H9 (cell line): Measurements from ENCODE around the gene KIF15. TPM values are rescaled to one million over a fixed set of nuclear protein-coding genes. Genes with fewer than 3 reads are reported as not detected.
"Not testable (repeated sequence)": the region's sequence is repeated elsewhere in the genome, so short reads cannot be mapped to it uniquely, and the experiment has no call there.

ENCODE experiments used
- DNase-seq: peaks from one replicate; pipeline ENCODE4 v3.0.0-alpha.2; 2017
- H2AFZ ChIP-seq: one replicate; pipeline ENCODE4 v1.6.1; 2013; ENCODE audit warnings: mild to moderate bottlenecking, low read length, control low read depth, moderate library complexity
- H2AK5ac ChIP-seq: 2 replicates; pipeline ENCODE4 v1.6.1; 2013; ENCODE audit warnings: low read length, control low read depth, mixed read lengths; ENCODE audit not compliant: insufficient read length
- H2BK120ac ChIP-seq: one replicate; pipeline ENCODE4 v1.6.1; 2013; ENCODE audit warnings: low read depth, mild to moderate bottlenecking, low read length, control low read depth, inconsistent platforms; ENCODE audit not compliant: poor library complexity, severe bottlenecking
- H2BK12ac ChIP-seq: 2 replicates; pipeline ENCODE4 v1.6.1; 2013; ENCODE audit warnings: low read length, control low read depth, mixed read lengths, low read depth; ENCODE audit not compliant: insufficient read length
- H2BK15ac ChIP-seq: 2 replicates; pipeline ENCODE4 v1.6.1; 2013; ENCODE audit warnings: low read depth, low read length, control low read depth
- H2BK20ac ChIP-seq: one replicate; pipeline ENCODE4 v1.6.1; 2013; ENCODE audit warnings: low read depth, mild to moderate bottlenecking, low read length, control low read depth, inconsistent platforms; ENCODE audit not compliant: poor library complexity, severe bottlenecking
- H2BK5ac ChIP-seq: 2 replicates; pipeline ENCODE4 v1.6.1; 2013; ENCODE audit warnings: low read length, control low read depth, mixed read lengths; ENCODE audit not compliant: insufficient read length
- H3K14ac ChIP-seq: 2 replicates; pipeline ENCODE4 v1.6.1; 2013; ENCODE audit warnings: low read length, control low read depth; ENCODE audit not compliant: insufficient read depth
- H3K18ac ChIP-seq: 2 replicates; pipeline ENCODE4 v1.6.1; 2013; ENCODE audit warnings: low read depth, mild to moderate bottlenecking, mixed read lengths, low read length, control low read depth; ENCODE audit not compliant: insufficient read length
- H3K23ac ChIP-seq: 2 replicates; pipeline ENCODE4 v1.6.1; 2013; ENCODE audit warnings: low read length, control low read depth, mixed read lengths, low read depth; ENCODE audit not compliant: insufficient read length
- H3K23me2 ChIP-seq: 2 replicates; pipeline ENCODE4 v1.6.1; 2013; ENCODE audit warnings: low read depth, mild to moderate bottlenecking, mixed read lengths, low read length, control low read depth; ENCODE audit not compliant: insufficient read length, poor library complexity, severe bottlenecking
- H3K27ac ChIP-seq: 2 replicates; pipeline ENCODE4 v1.5.1; 2013; ENCODE audit warnings: low read length, control low read depth, mixed read lengths, low read depth; ENCODE audit not compliant: insufficient read length
- H3K27me3 ChIP-seq: 2 replicates; pipeline ENCODE4 v1.6.1; 2013; ENCODE audit warnings: low read length, control low read depth, inconsistent platforms; ENCODE audit not compliant: insufficient read depth
- H3K4ac ChIP-seq: 2 replicates; pipeline ENCODE4 v1.6.1; 2013; ENCODE audit warnings: low read depth, mild to moderate bottlenecking, control low read depth, inconsistent platforms, low read length, moderate library complexity
- H3K4me1 ChIP-seq: 2 replicates; pipeline ENCODE4 v1.6.1; 2013; ENCODE audit warnings: low read length, control low read depth, inconsistent platforms; ENCODE audit not compliant: insufficient read depth
- H3K4me2 ChIP-seq: 2 replicates; pipeline ENCODE4 v1.6.1; 2013; ENCODE audit warnings: low read length, control low read depth, mixed read lengths; ENCODE audit not compliant: insufficient read length, insufficient read depth
- H3K56ac ChIP-seq: 2 replicates; pipeline ENCODE4 v1.6.1; 2013; ENCODE audit warnings: low read depth, mild to moderate bottlenecking, mixed read lengths, low read length, control low read depth; ENCODE audit not compliant: insufficient read length
- H3K79me1 ChIP-seq: 2 replicates; pipeline ENCODE4 v1.6.1; 2013; ENCODE audit warnings: low read depth, mild to moderate bottlenecking, moderate library complexity, low read length, control low read depth, inconsistent platforms; ENCODE audit not compliant: insufficient read depth, poor library complexity, severe bottlenecking
- H3K79me2 ChIP-seq: 2 replicates; pipeline ENCODE4 v1.6.1; 2013; ENCODE audit warnings: low read length, control low read depth, inconsistent platforms; ENCODE audit not compliant: insufficient read depth
- H3K9ac ChIP-seq: 2 replicates; pipeline ENCODE4 v1.6.1; 2013; ENCODE audit warnings: low read length, control low read depth, mixed read lengths; ENCODE audit not compliant: insufficient read length; ENCODE audit errors: extremely low read depth
- H3K9me3 ChIP-seq: one replicate; pipeline ENCODE4 v1.6.1; 2013; ENCODE audit warnings: low read depth, low read length, inconsistent platforms; ENCODE audit not compliant: control insufficient read depth
- H3T11ph ChIP-seq: one replicate; pipeline ENCODE4 v1.6.1; 2013; ENCODE audit warnings: mild to moderate bottlenecking, low read length, control low read depth, inconsistent platforms
- H4K20me1 ChIP-seq: one replicate; pipeline ENCODE4 v1.6.1; 2013; ENCODE audit not compliant: control insufficient read depth, insufficient read length, insufficient read depth
- H4K5ac ChIP-seq: 2 replicates; pipeline ENCODE4 v1.6.1; 2013; ENCODE audit warnings: low read depth, mild to moderate bottlenecking, mixed read lengths, low read length, control low read depth; ENCODE audit not compliant: insufficient read length
- H4K8ac ChIP-seq: replicated peaks from 2 replicates; pipeline ENCODE4 v1.6.1; 2013; ENCODE audit warnings: low read length, control low read depth, mixed read lengths, low read depth; ENCODE audit not compliant: insufficient read length
- H4K91ac ChIP-seq: 2 replicates; pipeline ENCODE4 v1.6.1; 2013; ENCODE audit warnings: low read depth, mild to moderate bottlenecking, moderate library complexity, mixed read lengths, low read length, control low read depth; ENCODE audit not compliant: insufficient read length
- H3K27ac Mint-ChIP-seq, 3 experiments: 2 replicates in 2 of 3; 3 replicates in 1 of 3; pipeline ENCODE4 v1.8.0; 2020 to 2021; ENCODE audit warnings: mixed read lengths in 3 of 3, mild to moderate bottlenecking in 1 of 3, moderate library complexity in 1 of 3
- H3K27me3 Mint-ChIP-seq: 2 replicates; pipeline ENCODE4 v1.8.0; 2021; ENCODE audit warnings: low read depth, mild to moderate bottlenecking, moderate library complexity, mixed read lengths
- H3K36me3 Mint-ChIP-seq, 3 experiments: 2 replicates in 2 of 3; 3 replicates in 1 of 3; pipeline ENCODE4 v1.8.0; 2020 to 2021; ENCODE audit warnings: low read depth in 3 of 3, mixed read lengths in 3 of 3; ENCODE audit not compliant: insufficient read depth in 1 of 3
- H3K4me1 Mint-ChIP-seq, 2 experiments: 2 replicates each; pipeline ENCODE4 v1.8.0; 2020; ENCODE audit warnings: mixed read lengths in 2 of 2
- H3K4me3 Mint-ChIP-seq, 2 experiments: 2 replicates in 1 of 2; 3 replicates in 1 of 2; pipeline ENCODE4 v1.8.0; 2020 to 2021; ENCODE audit warnings: mild to moderate bottlenecking in 2 of 2, mixed read lengths in 2 of 2, moderate library complexity in 1 of 2
- H3K9me3 Mint-ChIP-seq, 2 experiments: 2 replicates in 1 of 2; 3 replicates in 1 of 2; pipeline ENCODE4 v1.8.0; 2020; ENCODE audit warnings: mild to moderate bottlenecking in 2 of 2, mixed read lengths in 2 of 2, moderate library complexity in 1 of 2
- WGBS: extraction: QIAGEN DNeasy Blood & Tissue Kit; methylation state at CpG from one replicate; pipeline ENCODE4 v1.1.7; 2013; ENCODE audit warnings: missing lambda C conversion rate, low lambda C conversion rate, mixed read lengths; ENCODE audit not compliant: insufficient read length; ENCODE audit errors: extremely low coverage; 5-methylcytosine and 5-hydroxymethylcytosine counted together
- total RNA-seq: library from RNA; stranded (reverse); gene quantifications from 2 replicates; pipeline ENCODE4 v1.2.1, GENCODE V29; 2021
- TF ChIP-seq, protein P1 (sequence below): fragments of 200-600 bp; sonication (generic); conservative IDR thresholded peaks from 3 replicates; pipeline ENCODE4 v1.8.0; 2021; ENCODE audit warnings: antibody characterized with exemption, mild to moderate bottlenecking

KIF15 gene
- total RNA-seq, 1 experiment from 2014 or later: 25.0 TPM

DNA sequence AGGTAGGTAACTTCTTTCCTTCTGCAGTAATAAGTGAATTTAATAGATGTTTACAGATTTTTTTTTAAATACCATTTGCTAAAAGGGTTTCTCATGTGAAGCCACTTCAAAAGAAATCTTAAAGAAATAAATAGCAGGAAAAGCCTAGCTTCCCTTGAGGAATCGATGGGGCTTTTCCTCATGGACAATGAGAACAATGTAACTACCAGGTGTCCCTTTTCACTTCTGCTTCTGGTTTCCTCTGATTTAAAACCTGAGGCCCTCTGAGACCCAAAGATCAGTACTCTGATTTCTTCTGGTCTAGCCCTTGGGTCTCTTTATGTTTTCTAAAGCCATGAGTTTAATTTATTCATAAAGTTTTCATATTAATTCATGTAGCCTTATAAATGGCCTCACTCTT, 87.0 kb downstream of the KIF15 start:
- no peak overlapping the region for H2AK5ac ChIP-seq
- H3K56ac ChIP-seq: no peak overlapping the region
- H4K8ac ChIP-seq: no peak overlapping the region
- Mint-ChIP-seq H3K27me3 (no peaks in the 10 kb centered on the region), H3K4me3 (no peak overlapping the region), H3K36me3 (peaks cover 4 to 47% (median 44%) of the 10 kb centered on the region in 3 experiments), H3K9me3 (no peaks in the 10 kb centered on the region), H3K4me1 (no peaks in the 10 kb centered on the region), H3K27ac (no peak overlapping the region)
- H4K20me1 ChIP-seq: no peaks in the 10 kb centered on the region
- H3K9me3 ChIP-seq: no peaks in the 10 kb centered on the region
- no peaks in the 10 kb centered on the region for H3K79me1 ChIP-seq
- no peak overlapping the region for H3K23ac ChIP-seq
- no peak for DNase-seq
- TF ChIP-seq, protein P1, sequence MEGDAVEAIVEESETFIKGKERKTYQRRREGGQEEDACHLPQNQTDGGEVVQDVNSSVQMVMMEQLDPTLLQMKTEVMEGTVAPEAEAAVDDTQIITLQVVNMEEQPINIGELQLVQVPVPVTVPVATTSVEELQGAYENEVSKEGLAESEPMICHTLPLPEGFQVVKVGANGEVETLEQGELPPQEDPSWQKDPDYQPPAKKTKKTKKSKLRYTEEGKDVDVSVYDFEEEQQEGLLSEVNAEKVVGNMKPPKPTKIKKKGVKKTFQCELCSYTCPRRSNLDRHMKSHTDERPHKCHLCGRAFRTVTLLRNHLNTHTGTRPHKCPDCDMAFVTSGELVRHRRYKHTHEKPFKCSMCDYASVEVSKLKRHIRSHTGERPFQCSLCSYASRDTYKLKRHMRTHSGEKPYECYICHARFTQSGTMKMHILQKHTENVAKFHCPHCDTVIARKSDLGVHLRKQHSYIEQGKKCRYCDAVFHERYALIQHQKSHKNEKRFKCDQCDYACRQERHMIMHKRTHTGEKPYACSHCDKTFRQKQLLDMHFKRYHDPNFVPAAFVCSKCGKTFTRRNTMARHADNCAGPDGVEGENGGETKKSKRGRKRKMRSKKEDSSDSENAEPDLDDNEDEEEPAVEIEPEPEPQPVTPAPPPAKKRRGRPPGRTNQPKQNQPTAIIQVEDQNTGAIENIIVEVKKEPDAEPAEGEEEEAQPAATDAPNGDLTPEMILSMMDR: no peak
- H3K79me2 ChIP-seq: no peaks in the 10 kb centered on the region
- no peak overlapping the region for H4K91ac ChIP-seq
- no CpG with 5 or more reads among the region's 1 CpG for whole genome bisulfite sequencing
- H3K4me2 ChIP-seq: no peak overlapping the region
- H3K4me1 ChIP-seq: no peaks in the 10 kb centered on the region
- H3K14ac ChIP-seq: no peak overlapping the region
- H2BK20ac ChIP-seq: no peak overlapping the region
- H2BK120ac ChIP-seq: no peak overlapping the region
- no peak overlapping the region for H4K5ac ChIP-seq
- H3K4ac ChIP-seq: no peak overlapping the region
- H2BK5ac ChIP-seq: no peak overlapping the region
- no peaks in the 10 kb centered on the region for H3K27me3 ChIP-seq
- H2BK12ac ChIP-seq: no peak overlapping the region
- H2AFZ ChIP-seq: no peak overlapping the region
- H3K9ac ChIP-seq: no peak overlapping the region
- H3K27ac ChIP-seq: no peak overlapping the region
- H3T11ph ChIP-seq: no peak overlapping the region
- no peak overlapping the region for H3K18ac ChIP-seq
- no peak overlapping the region for H2BK15ac ChIP-seq
- H3K23me2 ChIP-seq: no peaks in the 10 kb centered on the region

GRCh38 chr3:44856663-44857062, 95.1 kb downstream of the KIF15 start:
- not testable (repeated sequence) for H2BK15ac ChIP-seq, H3K14ac ChIP-seq, H2AFZ ChIP-seq, H2BK12ac ChIP-seq, H2AK5ac ChIP-seq, H3K4me3 Mint-ChIP-seq, H3K56ac ChIP-seq, H4K8ac ChIP-seq, DNase-seq, H3K9ac ChIP-seq, H3K4me1 Mint-ChIP-seq, H4K20me1 ChIP-seq, H3K4ac ChIP-seq, H3K4me1 ChIP-seq, H3K79me1 ChIP-seq, H2BK120ac ChIP-seq, H3K27ac Mint-ChIP-seq, H4K91ac ChIP-seq, H3K23ac ChIP-seq, H3T11ph ChIP-seq, H3K27ac ChIP-seq, H3K27me3 ChIP-seq, H3K4me2 ChIP-seq, H4K5ac ChIP-seq, H3K9me3 Mint-ChIP-seq, H3K23me2 ChIP-seq, H3K79me2 ChIP-seq, H3K9me3 ChIP-seq, H2BK20ac ChIP-seq, H2BK5ac ChIP-seq, H3K18ac ChIP-seq, H3K27me3 Mint-ChIP-seq
- WGBS: no CpG with 5 or more reads among the region's 6 CpGs
- peaks cover 5 to 24% (median 15%) of the 10 kb centered on the region in 3 experiments for H3K36me3 Mint-ChIP-seq
